HG03469 (cell line): Measurements from ENCODE around the gene C18orf63.

Source experiments
- ATAC-seq: cut with Tn5 transposase; IDR thresholded peaks from one replicate; pipeline ENCODE4 v1.9.1; 2021; ENCODE audit warnings: mild to moderate bottlenecking, moderate library complexity, moderate number of reproducible peaks; ENCODE audit not compliant: unreplicated experiment

Gene C18orf63

DNA sequence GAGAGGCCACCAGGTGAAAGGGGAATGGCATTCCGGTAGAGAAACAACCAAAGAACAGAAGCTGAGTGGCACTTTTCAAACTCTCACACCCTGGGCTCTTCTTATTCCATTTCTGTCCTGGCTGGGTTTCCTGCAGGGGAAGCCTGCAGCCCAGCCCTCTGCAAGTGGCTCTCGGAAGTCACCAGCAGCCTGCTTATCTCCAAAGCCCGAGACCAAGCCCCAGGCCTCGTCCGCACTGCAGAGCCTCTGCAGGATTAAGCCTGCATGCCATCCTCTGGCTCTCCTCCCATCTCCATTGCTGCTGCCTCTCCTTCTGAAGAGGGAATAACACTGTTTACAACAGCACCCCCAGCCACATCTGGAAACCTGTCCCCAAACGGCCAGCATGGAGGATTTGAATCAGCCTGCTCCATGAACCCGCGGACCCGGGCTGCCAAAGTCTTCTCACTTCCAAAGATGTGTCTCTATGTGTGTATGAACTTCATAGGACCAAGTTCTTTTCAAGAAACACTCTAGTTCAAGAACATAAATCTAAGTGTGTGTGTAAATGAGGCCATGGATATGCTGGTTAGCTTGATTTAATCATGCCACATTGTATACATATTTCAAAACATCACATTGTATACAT is 87.3 kb downstream of the C18orf63 start:
- no peak for ATAC-seq

DNA sequence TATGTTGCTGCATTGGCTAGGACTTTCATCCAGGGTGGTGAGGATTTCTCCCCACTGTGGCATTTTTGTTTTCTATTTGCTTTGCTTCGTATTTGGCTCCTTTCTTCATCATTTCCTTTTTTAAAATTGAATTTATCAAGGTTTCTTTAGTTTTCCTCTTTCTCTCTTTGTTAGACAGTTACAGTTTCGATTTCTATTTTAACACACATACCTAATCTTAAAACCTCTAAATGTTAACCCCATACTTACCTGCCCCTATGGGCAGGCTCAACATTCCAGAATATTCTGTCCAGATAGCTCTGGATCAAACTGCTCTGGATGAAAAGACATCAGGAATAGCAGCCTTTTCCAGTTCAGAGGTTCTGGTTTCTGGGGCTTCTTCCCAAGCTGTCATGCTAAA is 92.2 kb downstream of the C18orf63 start:
- peak; percentile 64 for ATAC-seq
